ENCODE results near the gene SH3PXD2B.
"Not testable (repeated sequence)": the region's sequence is repeated elsewhere in the genome, so short reads cannot be mapped to it uniquely, and the experiment has no call there.

SH3PXD2B gene

GRCh38 chr5:172365948-172366608, 88.2 kb downstream of the SH3PXD2B start:
- Histone ChIP-seq H3K4me1 (ENCODE audit: insufficient read depth, low read length) (no peaks in the 10 kb centered on the region), H3K4me3 (ENCODE audit: low read depth in 1 of 2, low read length in 2 of 2) (no peak overlapping the region), H3K27ac (ENCODE audit: low read depth, low read length) (no peak overlapping the region), H3K27me3 (ENCODE audit: control insufficient read depth in 1 of 2, insufficient read depth in 2 of 2, low read length in 2 of 2) (no peaks in the 10 kb centered on the region), H3K36me3 (ENCODE audit: insufficient read depth, low read length) (peaks cover 19% of the 10 kb centered on the region), H3K9ac (ENCODE audit: low read length) (no peak overlapping the region), H3K9me3 (ENCODE audit: low read length) (no peaks in the 10 kb centered on the region)

DNA sequence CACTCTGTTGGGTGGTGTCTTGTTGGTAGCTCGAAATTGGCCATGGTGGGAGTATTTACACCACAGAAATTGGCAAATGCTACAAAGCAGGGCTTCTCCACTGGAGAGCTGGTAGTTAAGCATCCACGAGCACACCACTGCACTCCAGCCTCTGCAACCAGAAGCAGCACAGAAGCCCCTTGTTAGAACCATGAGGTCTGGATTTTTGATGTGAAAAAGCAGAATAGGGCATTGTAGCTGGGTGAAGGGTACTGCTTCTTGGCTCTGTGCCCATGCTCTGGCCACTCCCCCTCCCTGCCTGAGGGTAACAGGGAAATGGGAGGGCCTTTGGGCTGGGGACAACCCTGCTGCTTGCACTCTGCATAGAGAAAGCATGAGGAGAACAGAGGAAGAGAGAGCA, 89.6 kb downstream of the SH3PXD2B start:
- no peaks in the 10 kb centered on the region for H3K27me3 ChIP-seq (ENCODE audit: control insufficient read depth in 1 of 2, insufficient read depth in 2 of 2, low read length in 2 of 2)
- H3K9me3 ChIP-seq (ENCODE audit: low read length), result no peaks in the 10 kb centered on the region
- no peak overlapping the region for H3K9ac ChIP-seq (ENCODE audit: low read length)
- no peaks in the 10 kb centered on the region for H3K4me1 ChIP-seq (ENCODE audit: insufficient read depth, low read length)
- H3K4me3 ChIP-seq (ENCODE audit: low read depth in 1 of 2, low read length in 2 of 2), result no peak overlapping the region
- H3K36me3 ChIP-seq (ENCODE audit: insufficient read depth, low read length), result peaks cover 24% of the 10 kb centered on the region
- no peak overlapping the region for H3K27ac ChIP-seq (ENCODE audit: low read depth, low read length)

GRCh38 chr5:172362755-172363154, 91.6 kb downstream of the SH3PXD2B start:
- Histone ChIP-seq H3K4me1 (ENCODE audit: insufficient read depth, low read length) (no peaks in the 10 kb centered on the region), H3K9ac (ENCODE audit: low read length) (no peak overlapping the region), H3K9me3 (ENCODE audit: low read length) (no peaks in the 10 kb centered on the region), H3K36me3 (ENCODE audit: insufficient read depth, low read length) (peaks cover 31% of the 10 kb centered on the region), H3K27me3 (ENCODE audit: control insufficient read depth in 1 of 2, insufficient read depth in 2 of 2, low read length in 2 of 2) (no peaks in the 10 kb centered on the region), H3K27ac (ENCODE audit: low read depth, low read length) (no peak overlapping the region), H3K4me3 (ENCODE audit: low read depth in 1 of 2, low read length in 2 of 2) (no peak overlapping the region)

GRCh38 chr5:172361566-172362238, 92.6 kb downstream of the SH3PXD2B start:
- H3K27me3 ChIP-seq (ENCODE audit: control insufficient read depth in 1 of 2, insufficient read depth in 2 of 2, low read length in 2 of 2), result no peaks in the 10 kb centered on the region
- peaks cover 40% of the 10 kb centered on the region for H3K36me3 ChIP-seq (ENCODE audit: insufficient read depth, low read length)
- no peaks in the 10 kb centered on the region for H3K4me1 ChIP-seq (ENCODE audit: insufficient read depth, low read length)
- no peak overlapping the region for H3K4me3 ChIP-seq (ENCODE audit: low read depth in 1 of 2, low read length in 2 of 2)
- no peak overlapping the region for H3K27ac ChIP-seq (ENCODE audit: low read depth, low read length)
- no peak overlapping the region for H3K9ac ChIP-seq (ENCODE audit: low read length)
- no peaks in the 10 kb centered on the region for H3K9me3 ChIP-seq (ENCODE audit: low read length)

DNA sequence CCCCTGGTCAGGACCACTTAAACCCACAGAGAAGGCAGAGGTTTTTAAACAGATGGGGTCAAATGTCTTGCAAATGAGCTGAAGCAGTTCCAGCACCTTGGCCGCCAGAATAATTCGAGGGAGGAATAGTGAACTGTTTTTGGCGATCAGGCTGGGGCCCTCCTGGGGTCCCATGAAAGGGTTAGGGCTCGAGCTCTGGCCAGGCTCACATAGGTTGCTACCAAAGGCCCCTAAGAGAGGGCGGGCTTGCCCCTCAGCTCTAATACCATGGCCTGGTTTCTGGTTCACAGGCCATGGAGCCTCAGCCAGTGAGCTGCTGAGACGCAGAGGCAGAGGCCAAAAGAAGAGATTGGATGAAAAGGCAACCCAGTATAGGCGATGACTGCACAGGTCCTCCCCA, 96.0 kb downstream of the SH3PXD2B start:
- Histone ChIP-seq H3K9me3 (ENCODE audit: low read length) (no peaks in the 10 kb centered on the region), H3K27me3 (ENCODE audit: control insufficient read depth in 1 of 2, insufficient read depth in 2 of 2, low read length in 2 of 2) (no peaks in the 10 kb centered on the region), H3K36me3 (ENCODE audit: insufficient read depth, low read length) (peaks cover 58% of the 10 kb centered on the region), H3K4me1 (ENCODE audit: insufficient read depth, low read length) (no peaks in the 10 kb centered on the region), H3K4me3 (ENCODE audit: low read depth in 1 of 2, low read length in 2 of 2) (no peak overlapping the region), H3K9ac (ENCODE audit: low read length) (no peak overlapping the region), H3K27ac (ENCODE audit: low read depth, low read length) (no peak overlapping the region)

GRCh38 chr5:172356527-172356926, 97.8 kb downstream of the SH3PXD2B start:
- H3K4me1 ChIP-seq (ENCODE audit: insufficient read depth, low read length), result no peaks in the 10 kb centered on the region
- no peak overlapping the region for H3K4me3 ChIP-seq (ENCODE audit: low read depth in 1 of 2, low read length in 2 of 2)
- no peak overlapping the region for H3K9ac ChIP-seq (ENCODE audit: low read length)
- no peaks in the 10 kb centered on the region for H3K9me3 ChIP-seq (ENCODE audit: low read length)
- no peak overlapping the region for H3K27ac ChIP-seq (ENCODE audit: low read depth, low read length)
- H3K27me3 ChIP-seq (ENCODE audit: control insufficient read depth in 1 of 2, insufficient read depth in 2 of 2, low read length in 2 of 2), result no peaks in the 10 kb centered on the region
- peaks cover 55% of the 10 kb centered on the region for H3K36me3 ChIP-seq (ENCODE audit: insufficient read depth, low read length)

- Histone ChIP-seq H3K27ac (ENCODE audit: low read depth, low read length) (no peak overlapping the region), H3K9ac (ENCODE audit: low read length) (no peak overlapping the region), H3K27me3 (ENCODE audit: control insufficient read depth in 1 of 2, insufficient read depth in 2 of 2, low read length in 2 of 2) (no peaks in the 10 kb centered on the region), H3K4me1 (ENCODE audit: insufficient read depth, low read length) (no peaks in the 10 kb centered on the region), H3K9me3 (ENCODE audit: low read length) (no peaks in the 10 kb centered on the region), H3K36me3 (ENCODE audit: insufficient read depth, low read length) (peaks cover 55% of the 10 kb centered on the region), H3K4me3 (ENCODE audit: low read depth in 1 of 2, low read length in 2 of 2) (no peak overlapping the region)
Measured at GRCh38 chr5:172356047-172356446, 98.3 kb downstream of the SH3PXD2B start.

GRCh38 chr5:172353846-172354245, 100.5 kb downstream of the SH3PXD2B start:
- H3K9ac ChIP-seq (ENCODE audit: low read length), result no peak overlapping the region
- no peaks in the 10 kb centered on the region for H3K27me3 ChIP-seq (ENCODE audit: control insufficient read depth in 1 of 2, insufficient read depth in 2 of 2, low read length in 2 of 2)
- H3K36me3 ChIP-seq (ENCODE audit: insufficient read depth, low read length), result peaks cover 51% of the 10 kb centered on the region
- no peak overlapping the region for H3K4me3 ChIP-seq (ENCODE audit: low read depth in 1 of 2, low read length in 2 of 2)
- H3K9me3 ChIP-seq (ENCODE audit: low read length), result no peaks in the 10 kb centered on the region
- no peak overlapping the region for H3K27ac ChIP-seq (ENCODE audit: low read depth, low read length)
- H3K4me1 ChIP-seq (ENCODE audit: insufficient read depth, low read length), result no peaks in the 10 kb centered on the region

DNA sequence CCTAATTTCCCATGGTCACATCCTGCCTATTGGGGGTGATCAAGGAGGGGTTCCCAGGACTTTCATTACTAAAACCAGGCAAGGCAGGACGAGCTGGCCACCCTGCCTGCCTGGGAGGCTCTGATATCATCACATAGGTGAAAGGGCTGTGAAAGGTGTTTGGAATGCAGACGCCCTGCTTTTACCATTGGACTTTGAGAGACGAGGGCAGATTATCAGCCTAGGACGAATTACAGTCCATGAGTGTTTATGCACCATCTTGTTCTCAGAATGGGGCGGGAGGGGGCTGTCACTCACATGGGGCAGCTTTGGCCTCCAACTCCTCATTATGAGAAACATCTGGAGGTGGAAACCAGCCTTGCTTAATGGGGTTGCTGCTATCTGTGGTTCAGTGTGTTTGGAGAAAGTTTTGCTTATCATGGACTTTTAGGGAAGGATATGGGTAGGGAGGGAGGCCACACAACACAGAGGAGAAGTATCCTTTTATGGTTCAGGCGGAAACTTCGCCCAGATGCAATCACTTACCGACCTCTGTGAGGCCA, 101.0 kb downstream of the SH3PXD2B start:
- Histone ChIP-seq H3K4me3 (ENCODE audit: low read depth in 1 of 2, low read length in 2 of 2) (no peak overlapping the region), H3K9ac (ENCODE audit: low read length) (no peak overlapping the region), H3K27me3 (ENCODE audit: control insufficient read depth in 1 of 2, insufficient read depth in 2 of 2, low read length in 2 of 2) (no peaks in the 10 kb centered on the region), H3K36me3 (ENCODE audit: insufficient read depth, low read length) (peaks cover 50% of the 10 kb centered on the region), H3K9me3 (ENCODE audit: low read length) (no peaks in the 10 kb centered on the region), H3K4me1 (ENCODE audit: insufficient read depth, low read length) (no peaks in the 10 kb centered on the region), H3K27ac (ENCODE audit: low read depth, low read length) (no peak overlapping the region)

GRCh38 chr5:172352526-172352925, 101.8 kb downstream of the SH3PXD2B start:
- H3K27ac ChIP-seq (ENCODE audit: low read depth, low read length), result not testable (repeated sequence)

GRCh38 chr5:172351240-172351778, 103.0 kb downstream of the SH3PXD2B start:
- no peak overlapping the region for H3K9ac ChIP-seq (ENCODE audit: low read length)

More at GRCh38 chr5:172352526-172352925, 101.8 kb downstream of the SH3PXD2B start:
- H3K36me3 ChIP-seq (ENCODE audit: insufficient read depth, low read length), result peaks cover 50% of the 10 kb centered on the region
- not testable (repeated sequence) for H3K9me3 ChIP-seq (ENCODE audit: low read length); H3K4me1 ChIP-seq (ENCODE audit: insufficient read depth, low read length); H3K4me3 ChIP-seq (ENCODE audit: low read depth in 1 of 2, low read length in 2 of 2); H3K9ac ChIP-seq (ENCODE audit: low read length); H3K27me3 ChIP-seq (ENCODE audit: control insufficient read depth in 1 of 2, insufficient read depth in 2 of 2, low read length in 2 of 2)

More at GRCh38 chr5:172351240-172351778, 103.0 kb downstream of the SH3PXD2B start:
- no peaks in the 10 kb centered on the region for H3K27me3 ChIP-seq (ENCODE audit: control insufficient read depth in 1 of 2, insufficient read depth in 2 of 2, low read length in 2 of 2)
- no peaks in the 10 kb centered on the region for H3K9me3 ChIP-seq (ENCODE audit: low read length)
- H3K4me3 ChIP-seq (ENCODE audit: low read depth in 1 of 2, low read length in 2 of 2), result no peak overlapping the region
- H3K27ac ChIP-seq (ENCODE audit: low read depth, low read length), result no peak overlapping the region
- H3K36me3 ChIP-seq (ENCODE audit: insufficient read depth, low read length), result peaks cover 48% of the 10 kb centered on the region
- no peaks in the 10 kb centered on the region for H3K4me1 ChIP-seq (ENCODE audit: insufficient read depth, low read length)
